Measurements from ENCODE around the gene PLLP. TPM values are rescaled to one million over a fixed set of nuclear protein-coding genes. Genes with fewer than 3 reads are reported as not detected.
A peak's percentile ranks its signal among the peaks of the same experiment; 100 is the strongest.

Gene PLLP
- total and polyA plus RNA-seq, 10 of the 15 experiments (the other 5 are each of a cell fraction or from before 2014, with no cell fraction given): 0.21 to 5.8 (median 0.67) TPM

GRCh38 chr16:57289391-57290257, 5.2 kb upstream of the PLLP start:
- H4K20me1 ChIP-seq (ENCODE audit: control insufficient read depth, insufficient read depth): no peaks in the 10 kb centered on the region
- H3K9ac ChIP-seq (ENCODE audit: control insufficient read depth, insufficient read depth, low read length): peak overlapping the region; percentile 12; the same call in 1 of the 2 replicates
- ChIA-PET RAD21 (ENCODE audit: unreplicated experiment) (interaction anchor here (1.1 to 1.5 kb wide), 4 partner anchors 8 to 97 kb away, joined by 4 to 9 read pairs (median 4); no protein-coding TSS in a partner anchor), SMC1A (ENCODE audit: uncharacterized antibody, unreplicated experiment) (interaction anchor here (0.6 to 1.9 kb wide), 6 partner anchors 9 to 234 kb away, joined by 3 to 11 read pairs (median 4); partner anchors contain the start of gene ARL2BP), POLR2A (interaction anchor here (0.9 to 1.1 kb wide), 2 partner anchors 11 to 16 kb away, joined by 3 to 7 read pairs; no protein-coding TSS in a partner anchor), CTCF (interaction anchor here (0.7 to 1.9 kb wide), 7 partner anchors 8 to 230 kb away, joined by 3 to 7 read pairs (median 4); no protein-coding TSS in a partner anchor)
- peak; percentile 63 for ATAC-seq
- H2AFZ ChIP-seq (ENCODE audit: control insufficient read depth, low read depth, low read length): peak overlapping the region; percentile 65
- no peaks in the 10 kb centered on the region for H3K27me3 ChIP-seq (replicated peaks in 1 of 2; ENCODE audit: control insufficient read depth in 2 of 2, insufficient read depth in 2 of 2, low read length in 1 of 2)
- no TSS peak for BruUV-seq (replicated peaks)
- in situ Hi-C loops (cut with MboI): no loop called here
- TF ChIP-seq IKZF1 (conservative IDR thresholded peaks at IDR 0.05) (0 out of 2 replicates have a peak, but pooled peaks have one; percentile 15), ZNF384 (IDR thresholded peaks at IDR 0.05; ENCODE audit: borderline replicate concordance, low read depth, low read length) (peak; percentile 79), EED (IDR thresholded peaks at IDR 0.05; ENCODE audit: low read depth) (no peak), TCF3 (IDR thresholded peaks at IDR 0.05; ENCODE audit: borderline replicate concordance, insufficient read depth, low read depth, low read length) (no peak), RUNX3 (IDR thresholded peaks at IDR 0.05; ENCODE audit: low read length) (peak; percentile 71), CREM (IDR thresholded peaks at IDR 0.05; ENCODE audit: low read depth) (no peak), JUNB (IDR thresholded peaks at IDR 0.05) (no peak), ZBTB11 (CRISPR knock-in tag; IDR thresholded peaks at IDR 0.05) (no peak)
- H3K27ac ChIP-seq (ENCODE audit: control insufficient read depth, insufficient read depth): no peak overlapping the region
- H3K4me2 ChIP-seq (ENCODE audit: control insufficient read depth, insufficient read depth): peak overlapping the region; percentile 49
- 60% methylated on average over 14 of the region's 14 CpGs for WGBS (ENCODE audit: insufficient coverage, insufficient replicate concordance, low lambda C conversion rate, missing lambda C conversion rate)
- no peak for FAIRE-seq
- H3K79me2 ChIP-seq (ENCODE audit: control insufficient read depth, insufficient read depth, low read length): no peaks in the 10 kb centered on the region
- intact Hi-C loops (cut with micrococcal nuclease; ENCODE audit: unreplicated experiment): no loop called here
- DNase-seq (ENCODE audit: low read depth, low spot score): no peak
- no peaks in the 10 kb centered on the region for H3K36me3 ChIP-seq (ENCODE audit: control insufficient read depth in 2 of 2, insufficient read depth in 2 of 2, low read length in 1 of 2)
- peaks cover 12% of the 10 kb centered on the region for H3K4me1 ChIP-seq (ENCODE audit: control insufficient read depth, insufficient read depth, low read length)
- no peaks in the 10 kb centered on the region for H3K9me3 ChIP-seq (replicated peaks; ENCODE audit: control insufficient read depth, insufficient read depth, low read length)
- H3K4me3 ChIP-seq: no peak overlapping the region
